GM12878 (cell line): ENCODE results near the gene DOCK1.

ENCODE experiments used
- ATF2 ChIP-seq: IDR thresholded peaks from 2 replicates; pipeline ENCODE4 v1.6.1; 2012; ENCODE audit warnings: low read length, inconsistent platforms
- CHD1 ChIP-seq: IDR thresholded peaks from 2 replicates; pipeline ENCODE4 v1.6.1; 2012; ENCODE audit warnings: low read depth, low read length, improper control_type of control experiment
- CTCF ChIP-seq, 3 experiments: IDR thresholded peaks in 2 of 3; conservative IDR thresholded peaks in 1 of 3; 2 replicates each; pipeline ENCODE4 v1.5.1; 2011; ENCODE audit warnings: low read depth in 3 of 3, low read length in 3 of 3, mild to moderate bottlenecking in 3 of 3, control low read depth in 2 of 3, moderate library complexity in 2 of 3, inconsistent platforms in 1 of 3, mixed read lengths in 1 of 3; ENCODE audit not compliant: control insufficient read depth in 2 of 3, insufficient read depth in 1 of 3; ENCODE audit errors: extremely low read depth in 1 of 3
- DPF2 ChIP-seq: fragments of 450-650 bp; IDR thresholded peaks from 2 replicates; pipeline ENCODE4 v1.6.1; 2017; ENCODE audit warnings: mild to moderate bottlenecking
- EZH2 ChIP-seq: IDR thresholded peaks from 2 replicates; pipeline ENCODE4 v1.6.1; 2012; ENCODE audit warnings: low read depth, mild to moderate bottlenecking, control low read depth, inconsistent platforms, low read length, borderline replicate concordance; ENCODE audit not compliant: control insufficient read depth
- HDAC2 ChIP-seq: fragments of 200-600 bp; sonication (generic); IDR thresholded peaks from 2 replicates; pipeline ENCODE4 v1.6.1; 2017
- JUND ChIP-seq: IDR thresholded peaks from 2 replicates; pipeline ENCODE4 v1.6.1; 2012; ENCODE audit warnings: low read depth, mild to moderate bottlenecking, low read length, improper control_type of control experiment, moderate library complexity
- POLR2A ChIP-seq: IDR thresholded peaks from 2 replicates; pipeline ENCODE4 v1.6.1; 2011; ENCODE audit warnings: low read depth, mild to moderate bottlenecking, low read length
- POLR2AphosphoS5 ChIP-seq: IDR thresholded peaks from 2 replicates; pipeline ENCODE4 v1.6.1; 2011; ENCODE audit warnings: mild to moderate bottlenecking, low read length, inconsistent platforms
- SREBF2 ChIP-seq: IDR thresholded peaks from 2 replicates; pipeline ENCODE4 v1.6.1; 2012; ENCODE audit warnings: mild to moderate bottlenecking, low read length
- ZNF24 ChIP-seq: fragments of 450-650 bp; IDR thresholded peaks from 2 replicates; pipeline ENCODE4 v1.6.1; 2017; ENCODE audit warnings: antibody characterized with exemption, mild to moderate bottlenecking
- TF ChIP-seq, protein P1 (sequence below): IDR thresholded peaks from 2 replicates; pipeline ENCODE4 v1.6.1; 2011; ENCODE audit warnings: mild to moderate bottlenecking, low read depth, low read length, moderate library complexity; ENCODE audit not compliant: insufficient replicate concordance
- TF ChIP-seq, protein P2 (sequence below): fragments of 450-650 bp; IDR thresholded peaks from 2 replicates; pipeline ENCODE4 v1.6.1; 2017; ENCODE audit warnings: mild to moderate bottlenecking

GRCh38 chr10:127034790-127035189 lies 129.6 kb downstream of the DOCK1 start:
- TF ChIP-seq JUND (no peak), ATF2 (no peak), CTCF (IDR thresholded peaks at IDR 0.05 in 2 of 3, conservative IDR thresholded peaks at IDR 0.05 in 1 of 3; ENCODE audit: control insufficient read depth in 2 of 3, extremely low read depth in 1 of 3, insufficient read depth in 1 of 3, low read depth in 3 of 3, low read length in 3 of 3) (no peak), DPF2 (no peak), ZNF24 (no peak), CHD1 (no peak), SREBF2 (no peak), HDAC2 (no peak), POLR2A (no peak), POLR2AphosphoS5 (no peak), EZH2 (no peak)
- TF ChIP-seq, protein P1, sequence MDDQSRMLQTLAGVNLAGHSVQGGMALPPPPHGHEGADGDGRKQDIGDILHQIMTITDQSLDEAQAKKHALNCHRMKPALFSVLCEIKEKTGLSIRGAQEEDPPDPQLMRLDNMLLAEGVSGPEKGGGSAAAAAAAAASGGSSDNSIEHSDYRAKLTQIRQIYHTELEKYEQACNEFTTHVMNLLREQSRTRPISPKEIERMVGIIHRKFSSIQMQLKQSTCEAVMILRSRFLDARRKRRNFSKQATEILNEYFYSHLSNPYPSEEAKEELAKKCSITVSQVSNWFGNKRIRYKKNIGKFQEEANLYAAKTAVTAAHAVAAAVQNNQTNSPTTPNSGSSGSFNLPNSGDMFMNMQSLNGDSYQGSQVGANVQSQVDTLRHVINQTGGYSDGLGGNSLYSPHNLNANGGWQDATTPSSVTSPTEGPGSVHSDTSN: no peak
- TF ChIP-seq, protein P2, sequence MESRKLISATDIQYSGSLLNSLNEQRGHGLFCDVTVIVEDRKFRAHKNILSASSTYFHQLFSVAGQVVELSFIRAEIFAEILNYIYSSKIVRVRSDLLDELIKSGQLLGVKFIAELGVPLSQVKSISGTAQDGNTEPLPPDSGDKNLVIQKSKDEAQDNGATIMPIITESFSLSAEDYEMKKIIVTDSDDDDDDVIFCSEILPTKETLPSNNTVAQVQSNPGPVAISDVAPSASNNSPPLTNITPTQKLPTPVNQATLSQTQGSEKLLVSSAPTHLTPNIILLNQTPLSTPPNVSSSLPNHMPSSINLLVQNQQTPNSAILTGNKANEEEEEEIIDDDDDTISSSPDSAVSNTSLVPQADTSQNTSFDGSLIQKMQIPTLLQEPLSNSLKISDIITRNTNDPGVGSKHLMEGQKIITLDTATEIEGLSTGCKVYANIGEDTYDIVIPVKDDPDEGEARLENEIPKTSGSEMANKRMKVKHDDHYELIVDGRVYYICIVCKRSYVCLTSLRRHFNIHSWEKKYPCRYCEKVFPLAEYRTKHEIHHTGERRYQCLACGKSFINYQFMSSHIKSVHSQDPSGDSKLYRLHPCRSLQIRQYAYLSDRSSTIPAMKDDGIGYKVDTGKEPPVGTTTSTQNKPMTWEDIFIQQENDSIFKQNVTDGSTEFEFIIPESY: no peak
